Activated T-helper 17 cell treated with anti-CD3 and anti-CD28 coated beads, Interleukin-2, amount 50 U/mL, for 72 hours (primary cell): ENCODE measurements around the gene TELO2. TPM values are rescaled to one million over a fixed set of nuclear protein-coding genes. Genes with fewer than 3 reads are reported as not detected.

Experiments
- ATAC-seq: fragments of 150-1000 bp; cut with Tn5 transposase; replicated peaks from 2 replicates; pipeline ENCODE4 v1.10.0; 2021; ENCODE audit warnings: mild to moderate bottlenecking, moderate library complexity
- H3K27ac Mint-ChIP-seq: one replicate; pipeline ENCODE4 v1.8.0; 2022; ENCODE audit warnings: mixed read lengths
- H3K27me3 Mint-ChIP-seq: one replicate; pipeline ENCODE4 v1.8.0; 2022; ENCODE audit warnings: mixed read lengths
- H3K36me3 Mint-ChIP-seq: one replicate; pipeline ENCODE4 v1.8.0; 2022; ENCODE audit warnings: low read depth, mild to moderate bottlenecking, mixed read lengths
- H3K4me1 Mint-ChIP-seq: one replicate; pipeline ENCODE4 v1.8.0; 2022; ENCODE audit warnings: mixed read lengths
- H3K4me3 Mint-ChIP-seq: one replicate; pipeline ENCODE4 v1.8.0; 2022; ENCODE audit warnings: mild to moderate bottlenecking, mixed read lengths
- H3K9me3 Mint-ChIP-seq: one replicate; pipeline ENCODE4 v1.8.0; 2022; ENCODE audit warnings: mixed read lengths
- total RNA-seq, 2 donors: library from RNA; stranded (reverse); gene quantifications; one replicate each; pipeline ENCODE4 v1.2.3, GENCODE V29; 2022

TELO2 gene
- total RNA-seq, 2 donors from 2014 or later, result 49.2 to 67.9 TPM

DNA sequence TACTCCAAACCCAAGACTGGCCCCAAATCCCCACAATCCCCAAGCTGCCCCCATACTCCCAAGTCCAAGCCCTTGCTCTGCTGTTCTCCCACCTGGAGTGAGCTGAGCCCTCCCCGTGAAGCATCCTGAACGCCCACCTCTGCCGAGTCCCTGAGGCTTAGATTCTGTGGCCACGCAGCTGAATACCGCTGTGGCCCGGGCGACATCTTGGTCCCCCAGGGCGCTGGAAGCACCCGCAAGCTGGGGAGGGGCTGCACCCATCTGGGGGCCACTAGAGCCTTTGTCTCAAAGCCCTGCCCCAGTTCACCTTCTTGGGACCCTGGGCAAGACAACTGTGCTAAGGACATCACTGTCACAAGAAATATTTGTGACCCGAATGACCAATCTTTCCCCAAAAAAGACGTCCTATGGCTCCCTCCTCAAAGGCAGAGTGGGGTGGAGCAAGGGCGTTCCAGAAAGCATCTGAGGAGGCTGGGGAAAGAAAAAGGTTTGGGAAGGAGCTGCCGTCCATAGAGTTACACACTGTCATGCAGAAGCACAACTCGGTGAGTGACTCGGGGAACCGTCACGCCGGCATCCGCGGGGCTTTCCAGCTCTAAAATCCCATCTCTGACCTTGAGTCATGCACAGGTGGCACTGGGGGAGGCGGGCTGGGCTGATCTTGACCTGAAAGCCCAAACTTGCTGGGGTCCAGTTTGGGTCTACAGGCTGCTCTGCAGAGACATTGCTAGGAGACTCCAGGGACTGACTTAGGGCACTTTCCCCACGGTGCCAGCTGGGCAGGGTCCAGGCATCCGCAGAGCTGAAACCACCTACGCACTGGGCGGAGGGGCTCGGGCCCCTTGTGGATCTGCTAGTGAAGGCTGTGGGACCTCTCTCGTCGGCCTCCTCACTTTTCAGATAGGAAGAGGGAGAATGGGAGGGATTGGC, 11.0 kb upstream of the TELO2 start:
- no peak for ATAC-seq
- H3K4me3 Mint-ChIP-seq, result no peak overlapping the region
- H3K27ac Mint-ChIP-seq, result no peak overlapping the region
- no peaks in the 10 kb centered on the region for H3K36me3 Mint-ChIP-seq
- H3K27me3 Mint-ChIP-seq, result no peaks in the 10 kb centered on the region
- H3K9me3 Mint-ChIP-seq, result no peaks in the 10 kb centered on the region
- no peaks in the 10 kb centered on the region for H3K4me1 Mint-ChIP-seq

- no peak for ATAC-seq
- H3K36me3 Mint-ChIP-seq, result no peaks in the 10 kb centered on the region
- H3K27ac Mint-ChIP-seq, result no peak overlapping the region
- H3K4me3 Mint-ChIP-seq, result no peak overlapping the region
- H3K4me1 Mint-ChIP-seq, result no peaks in the 10 kb centered on the region
- H3K9me3 Mint-ChIP-seq, result no peaks in the 10 kb centered on the region
- H3K27me3 Mint-ChIP-seq, result no peaks in the 10 kb centered on the region
Measured at GRCh38 chr16:1485847-1486496, 7.2 kb upstream of the TELO2 start.

DNA sequence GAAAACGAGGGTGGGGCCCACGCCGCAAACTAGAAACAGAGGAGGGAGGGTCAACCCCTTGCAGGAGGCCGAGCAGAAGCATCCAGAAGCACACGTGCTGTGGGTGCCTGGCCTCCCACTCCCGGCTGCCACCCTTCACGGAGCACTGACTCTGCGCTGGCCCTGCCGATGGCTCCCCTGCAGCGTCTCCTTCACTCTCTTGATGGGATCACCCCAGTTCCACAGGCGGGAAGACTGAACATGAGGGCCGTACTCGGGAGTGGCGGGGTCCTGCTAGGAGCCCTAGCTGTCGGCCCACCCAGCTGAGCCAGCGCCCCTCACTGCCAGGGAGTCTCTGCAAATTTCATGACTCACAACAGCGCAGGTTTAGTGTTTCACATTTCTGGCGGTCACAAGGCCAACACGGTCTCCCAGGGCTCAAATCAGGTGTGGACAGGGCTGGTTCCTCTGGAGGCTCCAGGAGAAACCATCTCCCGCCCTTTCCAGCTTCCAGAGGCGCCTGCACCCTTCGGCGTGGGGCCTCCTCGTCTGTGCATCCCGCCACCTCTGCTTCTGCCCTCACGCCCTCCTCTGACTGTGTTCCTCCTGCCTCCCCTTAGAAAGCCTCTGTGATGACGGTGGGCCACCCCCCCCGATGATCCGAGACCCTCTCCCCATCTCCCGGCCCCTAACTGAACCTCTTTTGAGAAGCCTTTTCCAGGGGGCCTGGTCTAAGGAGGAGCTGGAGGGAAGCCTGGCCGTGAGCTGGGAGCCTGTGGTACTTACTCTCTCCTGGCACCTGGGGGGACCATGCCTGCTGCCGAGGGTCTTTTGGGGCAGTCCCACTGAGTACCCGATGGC, 6.4 kb upstream of the TELO2 start:
- no peak overlapping the region for H3K4me3 Mint-ChIP-seq
- H3K4me1 Mint-ChIP-seq, result no peaks in the 10 kb centered on the region
- no peaks in the 10 kb centered on the region for H3K36me3 Mint-ChIP-seq
- no peak overlapping the region for H3K27ac Mint-ChIP-seq
- H3K9me3 Mint-ChIP-seq, result no peaks in the 10 kb centered on the region
- no peak for ATAC-seq
- no peaks in the 10 kb centered on the region for H3K27me3 Mint-ChIP-seq

- H3K4me1 Mint-ChIP-seq, result no peaks in the 10 kb centered on the region
- H3K27me3 Mint-ChIP-seq, result no peaks in the 10 kb centered on the region
- no peak for ATAC-seq
- H3K4me3 Mint-ChIP-seq, result no peak overlapping the region
- no peaks in the 10 kb centered on the region for H3K36me3 Mint-ChIP-seq
- H3K9me3 Mint-ChIP-seq, result no peaks in the 10 kb centered on the region
- H3K27ac Mint-ChIP-seq, result no peak overlapping the region
Measured at GRCh38 chr16:1487395-1488053, 5.6 kb upstream of the TELO2 start.

- H3K4me1 Mint-ChIP-seq, result no peaks in the 10 kb centered on the region
- no peak for ATAC-seq
- no peak overlapping the region for H3K27ac Mint-ChIP-seq
- no peaks in the 10 kb centered on the region for H3K9me3 Mint-ChIP-seq
- H3K27me3 Mint-ChIP-seq, result no peaks in the 10 kb centered on the region
- H3K36me3 Mint-ChIP-seq, result no peaks in the 10 kb centered on the region
- no peak overlapping the region for H3K4me3 Mint-ChIP-seq
Measured at GRCh38 chr16:1488054-1488601, 5.0 kb upstream of the TELO2 start.

DNA sequence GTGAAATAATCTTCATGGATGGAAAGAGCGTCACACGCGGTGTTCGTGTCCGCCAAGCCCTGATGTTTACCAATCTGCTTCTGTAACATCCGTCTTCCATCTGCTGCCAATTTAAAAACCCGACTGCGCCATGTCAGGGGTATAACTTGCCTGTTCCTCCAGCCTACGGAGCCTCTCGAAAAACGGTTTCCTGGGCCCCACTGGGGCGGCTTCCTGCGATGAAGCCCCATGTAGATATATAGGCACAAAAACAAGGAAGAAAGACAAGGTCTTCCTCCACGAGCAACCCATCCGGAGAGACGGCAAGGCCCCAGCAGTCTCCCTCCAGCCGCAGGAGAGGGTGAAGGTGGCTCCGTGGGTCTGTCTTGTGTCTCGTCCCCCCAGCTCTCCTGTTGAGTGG, 4.5 kb upstream of the TELO2 start, which contains the start of gene PTX4:
Gene PTX4 (minus strand): TSS at position 326 of the 400 bp plus-strand sequence. CDS start 35 bp downstream, at position 291.
- Mint-ChIP-seq H3K36me3 (no peaks in the 10 kb centered on the region), H3K27me3 (no peaks in the 10 kb centered on the region), H3K4me1 (no peaks in the 10 kb centered on the region), H3K4me3 (no peak within 1 kb of the TSS), H3K9me3 (no peaks in the 10 kb centered on the region), H3K27ac (no peak within 1 kb of the TSS)
- no peak for ATAC-seq

DNA sequence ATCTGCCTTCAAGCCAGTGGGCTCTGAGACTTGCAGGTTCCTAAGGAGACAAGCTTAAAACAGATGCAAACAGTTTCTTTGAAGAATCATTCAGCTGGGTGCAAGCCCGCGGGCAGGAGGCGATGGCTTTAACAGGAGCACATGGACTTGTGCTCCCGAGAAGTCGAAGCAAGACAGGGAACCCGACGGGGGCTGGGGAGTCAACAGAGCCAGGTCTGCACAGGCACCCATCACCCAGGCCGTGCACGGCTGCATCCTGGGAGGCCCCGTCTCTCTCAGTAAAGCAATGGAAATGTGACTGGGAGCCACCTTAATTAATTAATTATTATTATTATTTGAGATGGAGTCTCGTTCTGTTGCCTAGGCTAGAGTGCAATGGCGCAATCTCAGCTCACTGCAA, 4.1 kb upstream of the TELO2 start:
- H3K9me3 Mint-ChIP-seq, result no peaks in the 10 kb centered on the region
- no peaks in the 10 kb centered on the region for H3K4me1 Mint-ChIP-seq
- H3K27me3 Mint-ChIP-seq, result no peaks in the 10 kb centered on the region
- no peak overlapping the region for H3K4me3 Mint-ChIP-seq
- no peak for ATAC-seq
- H3K27ac Mint-ChIP-seq, result no peak overlapping the region
- no peaks in the 10 kb centered on the region for H3K36me3 Mint-ChIP-seq

DNA sequence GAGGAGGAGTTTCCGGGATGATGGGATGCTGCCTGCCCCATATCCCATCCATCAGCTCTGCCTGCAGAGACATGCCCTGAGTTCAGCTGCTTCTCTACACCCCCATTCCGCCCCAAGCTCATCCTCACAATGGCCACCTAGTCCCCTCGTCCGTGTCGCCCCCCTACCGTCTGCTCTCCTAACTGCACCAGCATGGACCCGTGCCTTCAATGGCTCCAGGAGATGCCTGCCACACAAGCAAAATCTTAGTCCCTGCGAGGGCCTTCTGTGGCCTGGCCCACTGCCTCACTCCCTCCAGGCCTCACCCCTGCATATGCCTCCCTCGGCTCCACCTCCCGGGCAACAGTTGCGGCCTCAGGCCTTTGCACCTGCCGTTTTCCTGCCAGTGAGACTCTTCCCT, 1.8 kb upstream of the TELO2 start:
- no peak overlapping the region for H3K27ac Mint-ChIP-seq
- H3K36me3 Mint-ChIP-seq, result peaks cover 6% of the 10 kb centered on the region
- H3K4me3 Mint-ChIP-seq, result no peak overlapping the region
- H3K27me3 Mint-ChIP-seq, result no peaks in the 10 kb centered on the region
- ATAC-seq, result no peak
- no peaks in the 10 kb centered on the region for H3K4me1 Mint-ChIP-seq
- no peaks in the 10 kb centered on the region for H3K9me3 Mint-ChIP-seq

DNA sequence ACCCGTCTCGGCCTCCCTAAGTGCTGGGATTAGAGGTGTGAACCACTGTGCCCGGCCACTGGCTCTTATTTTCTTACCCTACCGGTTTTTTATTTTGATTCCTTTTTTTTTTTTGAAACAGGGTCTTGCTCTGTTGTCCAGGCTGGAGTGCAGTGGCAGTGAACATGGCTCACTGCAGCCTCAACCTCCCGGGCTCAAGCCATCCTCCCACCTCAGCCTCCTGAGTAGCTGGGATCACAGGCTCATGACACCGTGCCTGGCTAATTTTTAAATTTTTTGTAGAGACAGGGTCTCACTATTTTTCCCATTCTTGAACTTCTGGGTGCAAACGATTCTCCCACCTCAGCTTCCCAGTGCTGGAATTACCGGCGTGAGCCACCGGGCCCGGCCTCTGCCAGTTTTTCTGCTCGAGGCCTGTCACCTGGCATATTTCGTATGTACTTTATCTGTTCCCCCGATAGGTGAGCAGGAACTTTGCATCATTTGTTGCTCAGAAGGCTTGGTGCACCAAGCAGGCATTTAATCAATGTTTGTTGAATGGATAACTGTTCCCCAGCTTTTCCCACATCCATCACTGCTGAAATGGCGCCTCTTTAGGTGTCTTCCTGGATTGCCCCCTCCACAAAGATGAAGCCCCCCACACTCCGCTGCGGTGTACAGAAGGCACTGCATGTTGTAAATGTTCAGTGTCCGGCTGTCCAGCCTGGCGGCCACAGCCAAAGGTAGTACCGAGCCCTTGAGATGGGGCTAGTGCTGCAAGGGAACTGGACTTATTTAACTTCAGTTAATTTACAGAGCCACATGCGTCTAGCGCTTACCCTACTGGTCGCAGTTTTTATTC, 858 bp upstream of the TELO2 start:
- peak overlapping the region; percentile 93 for H3K27ac Mint-ChIP-seq
- H3K4me3 Mint-ChIP-seq, result peak overlapping the region; percentile 87
- H3K9me3 Mint-ChIP-seq, result no peaks in the 10 kb centered on the region
- H3K4me1 Mint-ChIP-seq, result no peaks in the 10 kb centered on the region
- peaks cover 15% of the 10 kb centered on the region for H3K36me3 Mint-ChIP-seq
- no peaks in the 10 kb centered on the region for H3K27me3 Mint-ChIP-seq
- no peak for ATAC-seq

DNA sequence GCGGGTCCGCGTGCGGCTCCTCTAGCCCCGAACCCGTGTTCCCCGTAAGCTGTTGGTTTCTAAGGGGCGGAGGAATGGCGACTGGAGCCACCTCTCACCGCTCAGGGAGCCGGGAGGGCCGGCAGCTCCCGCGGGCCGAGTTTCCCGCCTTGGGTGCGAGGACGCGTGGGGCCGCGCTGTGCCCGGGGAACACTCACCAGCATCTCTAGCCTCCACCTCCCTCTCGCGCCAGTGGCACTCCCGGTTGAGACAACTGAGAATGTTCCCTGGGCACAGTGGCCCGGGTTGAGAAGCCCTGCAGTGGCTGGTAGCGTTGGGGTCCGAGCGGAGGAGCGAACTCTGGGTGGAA, 560 bp downstream of the TELO2 start:
- Mint-ChIP-seq H3K27me3 (no peaks in the 10 kb centered on the region), H3K4me1 (no peaks in the 10 kb centered on the region), H3K4me3 (peak overlapping the region; percentile 87), H3K36me3 (peaks cover 29% of the 10 kb centered on the region), H3K27ac (no peak overlapping the region), H3K9me3 (no peaks in the 10 kb centered on the region)
- peak; percentile 16 for ATAC-seq

GRCh38 chr16:1494129-1494640, 1.0 kb downstream of the TELO2 start:
- Mint-ChIP-seq H3K27me3 (no peaks in the 10 kb centered on the region), H3K4me3 (peak overlapping the region; percentile 87), H3K4me1 (no peaks in the 10 kb centered on the region), H3K36me3 (peaks cover 32% of the 10 kb centered on the region), H3K9me3 (no peaks in the 10 kb centered on the region), H3K27ac (no peak overlapping the region)
- no peak for ATAC-seq

GRCh38 chr16:1494711-1495110, 1.6 kb downstream of the TELO2 start:
- peak overlapping the region; percentile 87 for H3K4me3 Mint-ChIP-seq
- no peaks in the 10 kb centered on the region for H3K27me3 Mint-ChIP-seq
- H3K27ac Mint-ChIP-seq, result no peak overlapping the region
- no peak for ATAC-seq
- H3K9me3 Mint-ChIP-seq, result no peaks in the 10 kb centered on the region
- peaks cover 32% of the 10 kb centered on the region for H3K36me3 Mint-ChIP-seq
- no peaks in the 10 kb centered on the region for H3K4me1 Mint-ChIP-seq

DNA sequence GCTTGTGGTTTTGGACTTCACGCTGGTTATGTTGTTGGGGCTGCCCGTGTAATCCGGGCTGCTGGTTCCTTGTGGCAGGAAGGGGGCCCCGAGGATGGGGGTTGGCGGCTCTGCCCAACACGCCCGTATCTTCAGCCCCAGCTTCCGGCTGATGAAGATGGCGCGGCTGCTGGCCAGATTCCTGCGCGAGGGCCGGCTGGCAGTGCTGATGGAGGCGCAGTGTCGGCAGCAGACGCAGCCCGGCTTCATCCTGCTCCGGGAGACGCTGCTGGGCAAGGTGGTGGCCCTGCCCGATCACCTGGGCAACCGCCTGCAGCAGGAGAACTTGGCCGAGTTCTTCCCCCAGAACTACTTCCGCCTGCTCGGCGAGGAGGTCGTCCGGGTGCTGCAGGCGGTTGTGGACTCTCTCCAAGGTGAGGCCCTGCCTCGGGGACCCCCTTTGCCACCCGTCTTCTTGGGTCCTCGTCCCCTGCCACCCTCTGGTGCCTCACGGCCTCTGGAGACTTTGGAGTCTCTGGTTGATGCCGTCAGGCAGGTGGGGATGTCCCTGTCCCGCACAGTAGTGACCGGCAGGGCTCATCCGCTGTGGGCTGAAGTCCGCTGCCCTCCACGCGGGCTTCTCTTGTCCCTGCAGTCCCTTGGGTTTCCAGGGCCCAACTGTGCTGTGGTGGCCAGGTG, 2.2 kb downstream of the TELO2 start:
- Mint-ChIP-seq H3K9me3 (no peaks in the 10 kb centered on the region), H3K36me3 (peaks cover 32% of the 10 kb centered on the region), H3K27ac (no peak overlapping the region), H3K27me3 (no peaks in the 10 kb centered on the region), H3K4me1 (no peaks in the 10 kb centered on the region), H3K4me3 (peak overlapping the region; percentile 87)
- ATAC-seq, result no peak
